Fibroblast of pulmonary artery (primary cell): ENCODE data around the gene CAPN12.
A peak's percentile ranks its signal among the peaks of the same experiment; 100 is the strongest.

Source experiments
- DNase-seq: peaks from one replicate; pipeline ENCODE4 v3.0.0-alpha.2; 2010; ENCODE audit warnings: low read depth
- H3K4me3 ChIP-seq: replicated peaks from 2 replicates; pipeline ENCODE4 v1.5.1; 2011; ENCODE audit warnings: low read depth, mild to moderate bottlenecking, control low read depth, low read length, moderate library complexity
- CTCF ChIP-seq: IDR thresholded peaks from 2 replicates; pipeline ENCODE4 v1.5.1; 2011; ENCODE audit warnings: mild to moderate bottlenecking, control low read depth, low read length, inconsistent platforms; ENCODE audit errors: missing control alignments

The CAPN12 gene

GRCh38 chr19:38729653-38730469 is 14.4 kb downstream of the CAPN12 start:
- peak; percentile 81 for TF ChIP-seq CTCF
- peak; percentile 57 for DNase-seq
- H3K4me3 ChIP-seq, result no peak overlapping the region

GRCh38 chr19:38728752-38729541 is 15.3 kb downstream of the CAPN12 start:
- no peak for DNase-seq
- no peak for TF ChIP-seq CTCF
- H3K4me3 ChIP-seq, result no peak overlapping the region

GRCh38 chr19:38727868-38728660 is 16.2 kb downstream of the CAPN12 start:
- H3K4me3 ChIP-seq, result no peak overlapping the region
- peak; percentile 89 for DNase-seq
- no peak for TF ChIP-seq CTCF

- DNase-seq, result no peak
- no peak overlapping the region for H3K4me3 ChIP-seq
Measured at GRCh38 chr19:38727306-38727867, 16.9 kb downstream of the CAPN12 start.

GRCh38 chr19:38726761-38727301 is 17.4 kb downstream of the CAPN12 start:
- TF ChIP-seq CTCF, result no peak
- no peak for DNase-seq
- H3K4me3 ChIP-seq, result no peak overlapping the region

More at GRCh38 chr19:38727306-38727867, 16.9 kb downstream of the CAPN12 start:
- TF ChIP-seq CTCF, result no peak

GRCh38 chr19:38726284-38726673 is 18.0 kb downstream of the CAPN12 start:
- DNase-seq, result no peak
- TF ChIP-seq CTCF, result no peak
- H3K4me3 ChIP-seq, result no peak overlapping the region
